ENCODE measurements around the gene MAPKAP1.

Gene MAPKAP1

GRCh38 chr9:125433461-125434011, 273.5 kb downstream of the MAPKAP1 start:
- Histone ChIP-seq H3K27me3 (ENCODE audit: insufficient read depth, low read length) (no peaks in the 10 kb centered on the region), H3K4me2 (ENCODE audit: low read length) (no peak overlapping the region), H3K9me3 (ENCODE audit: low read length) (no peaks in the 10 kb centered on the region), H2AFZ (ENCODE audit: low read length) (no peak overlapping the region), H3K79me2 (ENCODE audit: insufficient read depth, low read length) (no peaks in the 10 kb centered on the region), H3K9ac (ENCODE audit: low read length) (no peak overlapping the region), H3K27ac (ENCODE audit: low read depth, low read length, poor library complexity, severe bottlenecking) (no peak overlapping the region), H3K4me1 (ENCODE audit: insufficient read depth, low read length, severe bottlenecking) (peaks cover 37% of the 10 kb centered on the region), H3F3A (ENCODE audit: insufficient read depth, low read length) (no peaks in the 10 kb centered on the region), H3K9me2 (ENCODE audit: low read depth, low read length) (no peaks in the 10 kb centered on the region), H3K4me3 (ENCODE audit: low read depth, low read length, poor library complexity, severe bottlenecking) (no peak overlapping the region), H3K36me3 (ENCODE audit: insufficient read depth, low read length) (no peaks in the 10 kb centered on the region), H4K20me1 (ENCODE audit: insufficient read depth, low read length) (no peaks in the 10 kb centered on the region)
- TF ChIP-seq CTCF (IDR thresholded peaks at IDR 0.05; ENCODE audit: low read length) (no peak), EZH2 (IDR thresholded peaks at IDR 0.05; ENCODE audit: borderline replicate concordance, low read length) (no peak)

- Histone ChIP-seq H2AFZ (ENCODE audit: low read length) (no peak overlapping the region), H3K4me3 (ENCODE audit: low read depth, low read length, poor library complexity, severe bottlenecking) (no peak overlapping the region), H3K27ac (ENCODE audit: low read depth, low read length, poor library complexity, severe bottlenecking) (no peak overlapping the region), H3K4me2 (ENCODE audit: low read length) (no peak overlapping the region), H3K79me2 (ENCODE audit: insufficient read depth, low read length) (no peaks in the 10 kb centered on the region), H3K27me3 (ENCODE audit: insufficient read depth, low read length) (no peaks in the 10 kb centered on the region), H3F3A (ENCODE audit: insufficient read depth, low read length) (no peaks in the 10 kb centered on the region), H4K20me1 (ENCODE audit: insufficient read depth, low read length) (no peaks in the 10 kb centered on the region), H3K9ac (ENCODE audit: low read length) (no peak overlapping the region), H3K36me3 (ENCODE audit: insufficient read depth, low read length) (no peaks in the 10 kb centered on the region), H3K4me1 (ENCODE audit: insufficient read depth, low read length, severe bottlenecking) (peaks cover 40% of the 10 kb centered on the region), H3K9me3 (ENCODE audit: low read length) (no peaks in the 10 kb centered on the region), H3K9me2 (ENCODE audit: low read depth, low read length) (no peaks in the 10 kb centered on the region)
- TF ChIP-seq EZH2 (IDR thresholded peaks at IDR 0.05; ENCODE audit: borderline replicate concordance, low read length): no peak
- TF ChIP-seq CTCF (IDR thresholded peaks at IDR 0.05; ENCODE audit: low read length): no peak
Measured at GRCh38 chr9:125432715-125433385, 274.2 kb downstream of the MAPKAP1 start.

GRCh38 chr9:125431741-125432271, 275.2 kb downstream of the MAPKAP1 start:
- Histone ChIP-seq H3K36me3 (ENCODE audit: insufficient read depth, low read length) (no peaks in the 10 kb centered on the region), H3K4me3 (ENCODE audit: low read depth, low read length, poor library complexity, severe bottlenecking) (no peak overlapping the region), H3K9me3 (ENCODE audit: low read length) (no peaks in the 10 kb centered on the region), H2AFZ (ENCODE audit: low read length) (no peak overlapping the region), H3K79me2 (ENCODE audit: insufficient read depth, low read length) (no peaks in the 10 kb centered on the region), H4K20me1 (ENCODE audit: insufficient read depth, low read length) (no peaks in the 10 kb centered on the region), H3K27me3 (ENCODE audit: insufficient read depth, low read length) (no peaks in the 10 kb centered on the region), H3K4me1 (ENCODE audit: insufficient read depth, low read length, severe bottlenecking) (peaks cover 30% of the 10 kb centered on the region), H3K9ac (ENCODE audit: low read length) (no peak overlapping the region), H3K4me2 (ENCODE audit: low read length) (peak overlapping the region; percentile 15; the same call in 1 of the 2 replicates), H3K9me2 (ENCODE audit: low read depth, low read length) (no peaks in the 10 kb centered on the region), H3K27ac (ENCODE audit: low read depth, low read length, poor library complexity, severe bottlenecking) (no peak overlapping the region), H3F3A (ENCODE audit: insufficient read depth, low read length) (no peaks in the 10 kb centered on the region)
- TF ChIP-seq EZH2 (IDR thresholded peaks at IDR 0.05; ENCODE audit: borderline replicate concordance, low read length) (no peak), CTCF (IDR thresholded peaks at IDR 0.05; ENCODE audit: low read length) (peak; percentile 34; the same call in 1 of the 2 replicates)
